GM18498 (cell line): ENCODE measurements around the gene NT5DC4.

Experiments used
- ATAC-seq: cut with Tn5 transposase; IDR thresholded peaks from one replicate; pipeline ENCODE4 v1.9.1; 2021; ENCODE audit warnings: mild to moderate bottlenecking, moderate library complexity; ENCODE audit not compliant: unreplicated experiment

The NT5DC4 gene

GRCh38 chr2:112782234-112782799, 61.5 kb downstream of the NT5DC4 start:
- peak; percentile 86 for ATAC-seq

GRCh38 chr2:112783187-112783714, 62.4 kb downstream of the NT5DC4 start:
- no peak for ATAC-seq

- ATAC-seq = no peak
Observed at GRCh38 chr2:112784199-112785189, 63.7 kb downstream of the NT5DC4 start, which contains the start of gene IL1A. Gene IL1A (minus strand): TSS chr2:112784493. CDS start chr2:112783770, 723 bp downstream.

GRCh38 chr2:112787294-112787693, 66.5 kb downstream of the NT5DC4 start:
- ATAC-seq = no peak

- ATAC-seq = no peak
Observed at GRCh38 chr2:112787729-112788393, 67.0 kb downstream of the NT5DC4 start.

- ATAC-seq = no peak
Observed at GRCh38 chr2:112788653-112789052, 67.8 kb downstream of the NT5DC4 start.
